HEK293T (cell line): ENCODE results near the gene PLEKHF1.

Experiments used
- CTCF ChIA-PET: fragments of 350-600 bp; formaldehyde crosslinking; extraction: SDS; loops from one replicate; lab custom pipeline; 2021; ENCODE audit warnings: antibody characterized with exemption, inconsistent platforms; lab: Yijun Ruan, JAX
- POLR2A ChIA-PET: fragments of 350-600 bp; formaldehyde crosslinking; extraction: SDS; loops from one replicate; lab custom pipeline; 2020; ENCODE audit warnings: antibody characterized with exemption, inconsistent platforms; lab: Yijun Ruan, JAX
- DNase-seq: peaks from one replicate; pipeline ENCODE4 v3.0.0; 2012; ENCODE audit warnings: mixed read lengths; ENCODE audit errors: extremely low spot score
- ARNT ChIP-seq: fragments of 450-650 bp; IDR thresholded peaks from 2 replicates; pipeline ENCODE4 v1.6.1; 2017; ENCODE audit warnings: mild to moderate bottlenecking
- BHLHE40 ChIP-seq: fragments of 450-650 bp; IDR thresholded peaks from 2 replicates; pipeline ENCODE4 v1.6.1; 2016; ENCODE audit warnings: mild to moderate bottlenecking, moderate library complexity, borderline replicate concordance
- CTBP1 ChIP-seq: fragments of 450-650 bp; IDR thresholded peaks from 2 replicates; pipeline ENCODE4 v1.6.1; 2016; ENCODE audit warnings: borderline replicate concordance
- ELF4 ChIP-seq: fragments of 450-650 bp; IDR thresholded peaks from 2 replicates; pipeline ENCODE4 v1.6.1; 2017; ENCODE audit warnings: antibody characterized with exemption
- FOXA1 ChIP-seq: fragments of 450-650 bp; IDR thresholded peaks from 2 replicates; pipeline ENCODE4 v1.6.1; 2016; ENCODE audit warnings: mild to moderate bottlenecking
- FOXK2 ChIP-seq: fragments of 450-650 bp; IDR thresholded peaks from 2 replicates; pipeline ENCODE4 v1.6.1; 2016; ENCODE audit warnings: mild to moderate bottlenecking
- FOXM1 ChIP-seq: fragments of 450-650 bp; IDR thresholded peaks from 2 replicates; pipeline ENCODE4 v1.6.1; 2017; ENCODE audit warnings: mild to moderate bottlenecking, borderline replicate concordance
- HDGF ChIP-seq: fragments of 450-650 bp; IDR thresholded peaks from 2 replicates; pipeline ENCODE4 v1.6.1; 2017; ENCODE audit warnings: antibody characterized with exemption, borderline replicate concordance
- L3MBTL2 ChIP-seq: fragments of 450-650 bp; conservative IDR thresholded peaks from 2 replicates; pipeline ENCODE4 v1.6.1; 2016; ENCODE audit warnings: mild to moderate bottlenecking
- LEF1 ChIP-seq: fragments of 450-650 bp; IDR thresholded peaks from 2 replicates; pipeline ENCODE4 v1.6.1; 2017; ENCODE audit warnings: mild to moderate bottlenecking, borderline replicate concordance
- NFRKB ChIP-seq: fragments of 450-650 bp; IDR thresholded peaks from 2 replicates; pipeline ENCODE4 v1.6.1; 2016; ENCODE audit warnings: mild to moderate bottlenecking, moderate library complexity
- PKNOX1 ChIP-seq: fragments of 450-650 bp; IDR thresholded peaks from 2 replicates; pipeline ENCODE4 v1.6.1; 2016
- SP1 ChIP-seq: fragments of 450-650 bp; IDR thresholded peaks from 2 replicates; pipeline ENCODE4 v1.6.1; 2017
- SUZ12 ChIP-seq: fragments of 450-650 bp; IDR thresholded peaks from 2 replicates; pipeline ENCODE4 v1.6.1; 2016; ENCODE audit warnings: mild to moderate bottlenecking
- TARDBP ChIP-seq: fragments of 450-650 bp; IDR thresholded peaks from 2 replicates; pipeline ENCODE4 v1.6.1; 2016
- ZNF384 ChIP-seq: fragments of 450-650 bp; IDR thresholded peaks from 2 replicates; pipeline ENCODE4 v1.6.1; 2016

PLEKHF1 gene

GRCh38 chr19:29620931-29621351, 44.3 kb upstream of the PLEKHF1 start:
- POLR2A ChIA-PET = interaction anchor here (3.6 kb wide), 1 partner anchor 15 kb away, joined by 16 read pairs; the partner anchor contains the start of gene POP4
- no peak for TF ChIP-seq ZNF384
- no peak for TF ChIP-seq NFRKB
- TF ChIP-seq PKNOX1 = no peak
- TF ChIP-seq ARNT = no peak
- no peak for TF ChIP-seq FOXK2
- TF ChIP-seq BHLHE40 = no peak
- TF ChIP-seq SUZ12 = no peak
- TF ChIP-seq FOXA1 = no peak
- TF ChIP-seq ELF4 = no peak
- no peak for TF ChIP-seq L3MBTL2
- TF ChIP-seq LEF1 = no peak
- no peak for TF ChIP-seq TARDBP
- no peak for TF ChIP-seq SP1
- TF ChIP-seq HDGF = no peak
- no peak for TF ChIP-seq FOXM1
- TF ChIP-seq CTBP1 = no peak
- no peak for DNase-seq
- CTCF ChIA-PET = interaction anchor here (0.5 kb wide), 1 partner anchor 9 kb away, joined by 3 read pairs; no protein-coding TSS in a partner anchor

- TF ChIP-seq PKNOX1 = no peak
- no peak for TF ChIP-seq FOXM1
- no peak for TF ChIP-seq ELF4
- TF ChIP-seq FOXK2 = no peak
- TF ChIP-seq NFRKB = no peak
- TF ChIP-seq HDGF = no peak
- TF ChIP-seq TARDBP = no peak
- TF ChIP-seq L3MBTL2 = no peak
- DNase-seq = no peak
- ChIA-PET CTCF (interaction anchor here (0.6 kb wide), 3 partner anchors 21 to 819 kb away, joined by 3 read pairs; no protein-coding TSS in a partner anchor), POLR2A (interaction anchor here (1.4 to 3.8 kb wide), 3 partner anchors 12 to 16 kb away, joined by 3 to 16 read pairs (median 16); partner anchors contain the start of gene POP4)
Observed at GRCh38 chr19:29622166-29623070, 42.8 kb upstream of the PLEKHF1 start.

GRCh38 chr19:29623726-29624488, 41.4 kb upstream of the PLEKHF1 start:
- POLR2A ChIA-PET = interaction anchor here (3.8 kb wide), 1 partner anchor 18 kb away, joined by 16 read pairs; the partner anchor contains the start of gene POP4
- no peak for TF ChIP-seq TARDBP
- TF ChIP-seq L3MBTL2 = no peak
- no peak for TF ChIP-seq PKNOX1
- TF ChIP-seq FOXM1 = no peak
- no peak for TF ChIP-seq CTBP1
- TF ChIP-seq BHLHE40 = no peak
- TF ChIP-seq NFRKB = no peak
- TF ChIP-seq LEF1 = no peak
- no peak for TF ChIP-seq ELF4
- no peak for TF ChIP-seq SP1
- TF ChIP-seq HDGF = no peak
- TF ChIP-seq FOXA1 = no peak
- no peak for TF ChIP-seq ARNT
- TF ChIP-seq FOXK2 = no peak
- no peak for TF ChIP-seq ZNF384
- TF ChIP-seq SUZ12 = no peak
- no peak for DNase-seq
- CTCF ChIA-PET = interaction anchor here (1.9 kb wide), 1 partner anchor 13 kb away, joined by 4 read pairs; no protein-coding TSS in a partner anchor

GRCh38 chr19:29624489-29625185, 40.6 kb upstream of the PLEKHF1 start:
- DNase-seq = no peak
- TF ChIP-seq SP1 = no peak
- no peak for TF ChIP-seq NFRKB
- ChIA-PET POLR2A (interaction anchor here (3.8 kb wide), 1 partner anchor 19 kb away, joined by 16 read pairs; the partner anchor contains the start of gene POP4), CTCF (interaction anchor here (0.9 to 1.9 kb wide), 2 partner anchors 14 to 70 kb away, joined by 3 to 4 read pairs; no protein-coding TSS in a partner anchor)

- ChIA-PET POLR2A (interaction anchor here (3.8 kb wide), 1 partner anchor 19 kb away, joined by 16 read pairs; the partner anchor contains the start of gene POP4), CTCF (interaction anchor here (0.9 to 1.9 kb wide), 2 partner anchors 14 to 69 kb away, joined by 3 to 4 read pairs; no protein-coding TSS in a partner anchor)
- DNase-seq = no peak
- TF ChIP-seq TARDBP = no peak
- no peak for TF ChIP-seq L3MBTL2
- no peak for TF ChIP-seq SP1
- TF ChIP-seq FOXA1 = no peak
- no peak for TF ChIP-seq ARNT
- no peak for TF ChIP-seq NFRKB
- TF ChIP-seq BHLHE40 = no peak
- no peak for TF ChIP-seq FOXM1
- no peak for TF ChIP-seq ZNF384
- TF ChIP-seq HDGF = no peak
- no peak for TF ChIP-seq FOXK2
- TF ChIP-seq SUZ12 = no peak
- TF ChIP-seq PKNOX1 = no peak
- TF ChIP-seq CTBP1 = no peak
- no peak for TF ChIP-seq ELF4
- TF ChIP-seq LEF1 = no peak
Observed at GRCh38 chr19:29625186-29625651, 40.0 kb upstream of the PLEKHF1 start.
